CD4-positive, alpha-beta T cell treated with Interleukin-6 for 4 hours (primary cell): ENCODE results near the gene ZIC1.

Experiments
- DNase-seq: peaks from one replicate; pipeline ENCODE4 v3.0.0-alpha.2; 2020; ENCODE audit warnings: mixed read lengths

The ZIC1 gene

GRCh38 chr3:147380977-147381376, 28.2 kb upstream of the ZIC1 start:
- DNase-seq: no peak

GRCh38 chr3:147381596-147381995, 27.6 kb upstream of the ZIC1 start:
- DNase-seq: no peak

- no peak for DNase-seq
Observed at GRCh38 chr3:147383617-147384016, 25.5 kb upstream of the ZIC1 start.

GRCh38 chr3:147384210-147385058, 24.7 kb upstream of the ZIC1 start:
- DNase-seq: no peak

- DNase-seq: no peak
Observed at GRCh38 chr3:147385059-147386012, 23.8 kb upstream of the ZIC1 start.

GRCh38 chr3:147387291-147387884, 21.8 kb upstream of the ZIC1 start:
- no peak for DNase-seq

- no peak for DNase-seq
Observed at GRCh38 chr3:147387885-147388699, 21.1 kb upstream of the ZIC1 start.

GRCh38 chr3:147388700-147389580, 20.2 kb upstream of the ZIC1 start:
- DNase-seq: no peak

- no peak for DNase-seq
Observed at GRCh38 chr3:147389717-147390116, 19.4 kb upstream of the ZIC1 start.

- DNase-seq: no peak
Observed at GRCh38 chr3:147390589-147391569, 18.3 kb upstream of the ZIC1 start.

- no peak for DNase-seq
Observed at GRCh38 chr3:147391781-147392624, 17.2 kb upstream of the ZIC1 start.

- DNase-seq: no peak
Observed at GRCh38 chr3:147392625-147392946, 16.6 kb upstream of the ZIC1 start.

GRCh38 chr3:147393261-147393942, 15.8 kb upstream of the ZIC1 start:
- no peak for DNase-seq

GRCh38 chr3:147393943-147394883, 15.0 kb upstream of the ZIC1 start:
- DNase-seq: no peak

- DNase-seq: no peak
Observed at GRCh38 chr3:147394884-147395225, 14.3 kb upstream of the ZIC1 start.

GRCh38 chr3:147395899-147396711, 13.1 kb upstream of the ZIC1 start:
- no peak for DNase-seq

- no peak for DNase-seq
Observed at GRCh38 chr3:147396712-147397046, 12.5 kb upstream of the ZIC1 start.
